Neuronal stem cell (in vitro differentiated cells): ENCODE results near the gene SIK1.
A peak's percentile ranks its signal among the peaks of the same experiment; 100 is the strongest.

ENCODE experiments used
- DNase-seq: peaks from one replicate; pipeline ENCODE4 v3.0.0-alpha.2; 2013; ENCODE audit warnings: low spot score
- H2AFZ ChIP-seq: one replicate; pipeline ENCODE4 v1.6.1; 2013; ENCODE audit warnings: mild to moderate bottlenecking, low read length, inconsistent platforms
- H2AK5ac ChIP-seq: 2 replicates; pipeline ENCODE4 v1.6.1; 2013; ENCODE audit warnings: low read depth, mild to moderate bottlenecking, inconsistent platforms, low read length, moderate library complexity, mixed read lengths
- H2BK120ac ChIP-seq: 2 replicates; pipeline ENCODE4 v1.6.1; 2013; ENCODE audit warnings: low read depth, mild to moderate bottlenecking, inconsistent platforms, low read length, moderate library complexity, mixed read lengths
- H2BK12ac ChIP-seq: one replicate; pipeline ENCODE4 v1.6.1; 2013; ENCODE audit warnings: low read length, inconsistent platforms
- H2BK15ac ChIP-seq: 2 replicates; pipeline ENCODE4 v1.6.1; 2013; ENCODE audit warnings: mild to moderate bottlenecking, low read length, inconsistent platforms, mixed read lengths
- H2BK5ac ChIP-seq: one replicate; pipeline ENCODE4 v1.6.1; 2013; ENCODE audit warnings: inconsistent platforms, mild to moderate bottlenecking, low read length, moderate library complexity
- H3K14ac ChIP-seq: one replicate; pipeline ENCODE4 v1.6.1; 2013; ENCODE audit warnings: low read length, inconsistent platforms
- H3K18ac ChIP-seq: 2 replicates; pipeline ENCODE4 v1.6.1; 2013; ENCODE audit warnings: low read length, inconsistent platforms
- H3K23ac ChIP-seq: 2 replicates; pipeline ENCODE4 v1.6.1; 2013; ENCODE audit warnings: low read depth, mild to moderate bottlenecking, mixed read lengths, low read length, inconsistent platforms; ENCODE audit not compliant: poor library complexity
- H3K27ac ChIP-seq: replicated peaks from 3 replicates; pipeline ENCODE4 v1.5.1; 2013; ENCODE audit warnings: low read length, inconsistent platforms
- H3K27me3 ChIP-seq, 3 experiments: 2 replicates each; pipeline ENCODE4 v1.6.1; 2013; ENCODE audit warnings: low read length in 3 of 3, mild to moderate bottlenecking in 2 of 3, inconsistent platforms in 1 of 3, low read depth in 1 of 3, mixed read lengths in 1 of 3, moderate library complexity in 1 of 3; ENCODE audit not compliant: control insufficient read depth in 3 of 3, insufficient read depth in 3 of 3
- H3K36me3 ChIP-seq, 2 donors: replicated peaks in 1 of 2; 2 replicates each; pipeline ENCODE4 v1.6.1; 2013; ENCODE audit warnings: low read length in 2 of 2; ENCODE audit not compliant: control insufficient read depth in 2 of 2, insufficient read depth in 2 of 2
- H3K4ac ChIP-seq: 2 replicates; pipeline ENCODE4 v1.6.1; 2013; ENCODE audit warnings: inconsistent platforms, mild to moderate bottlenecking, low read length, moderate library complexity
- H3K4me1 ChIP-seq, 2 donors: 1 replicate in 1 of 2; 2 replicates in 1 of 2; pipeline ENCODE4 v1.6.1; 2013; ENCODE audit warnings: low read length in 2 of 2, low read depth in 1 of 2; ENCODE audit not compliant: control insufficient read depth in 2 of 2, insufficient read depth in 1 of 2
- H3K4me2 ChIP-seq: one replicate; pipeline ENCODE4 v1.6.1; 2013; ENCODE audit warnings: mild to moderate bottlenecking, low read length, inconsistent platforms; ENCODE audit not compliant: insufficient read depth, poor library complexity, severe bottlenecking
- H3K4me3 ChIP-seq, 2 donors: 2 replicates each; pipeline ENCODE4 v1.5.1; 2013; ENCODE audit warnings: low read length in 2 of 2, mild to moderate bottlenecking in 2 of 2, inconsistent platforms in 1 of 2, moderate library complexity in 1 of 2
- H3K79me1 ChIP-seq: one replicate; pipeline ENCODE4 v1.6.1; 2013; ENCODE audit warnings: low read depth, mild to moderate bottlenecking, inconsistent platforms, low read length, moderate library complexity
- H3K9ac ChIP-seq: one replicate; pipeline ENCODE4 v1.6.1; 2013; ENCODE audit warnings: mild to moderate bottlenecking, low read depth, low read length, inconsistent platforms; ENCODE audit not compliant: poor library complexity
- H3K9me3 ChIP-seq, 2 donors: replicated peaks in 1 of 2; 2 replicates each; pipeline versions ENCODE3 to v1.6.1; 2013; ENCODE audit warnings: low read length in 2 of 2, mild to moderate bottlenecking in 2 of 2, inconsistent platforms in 1 of 2, low read depth in 1 of 2, mixed read lengths in 1 of 2, moderate library complexity in 1 of 2; ENCODE audit not compliant: control insufficient read depth in 2 of 2, insufficient read depth in 1 of 2
- H4K8ac ChIP-seq: one replicate; pipeline ENCODE4 v1.6.1; 2013; ENCODE audit warnings: low read depth, mild to moderate bottlenecking, inconsistent platforms, low read length, moderate library complexity
- H4K91ac ChIP-seq: one replicate; pipeline ENCODE4 v1.6.1; 2013; ENCODE audit warnings: low read length, low read depth, mild to moderate bottlenecking, inconsistent platforms; ENCODE audit not compliant: poor library complexity
- WGBS, 2 donors: extraction: QIAGEN DNeasy Blood & Tissue Kit; methylation state at CpG; one replicate each; pipeline ENCODE4 v1.1.7; 2013; ENCODE audit warnings: missing lambda C conversion rate in 2 of 2, mixed read lengths in 1 of 2; ENCODE audit not compliant: insufficient read length in 2 of 2, insufficient replicate concordance in 1 of 2; ENCODE audit errors: extremely low coverage in 2 of 2; 5-methylcytosine and 5-hydroxymethylcytosine counted together

SIK1 gene

DNA sequence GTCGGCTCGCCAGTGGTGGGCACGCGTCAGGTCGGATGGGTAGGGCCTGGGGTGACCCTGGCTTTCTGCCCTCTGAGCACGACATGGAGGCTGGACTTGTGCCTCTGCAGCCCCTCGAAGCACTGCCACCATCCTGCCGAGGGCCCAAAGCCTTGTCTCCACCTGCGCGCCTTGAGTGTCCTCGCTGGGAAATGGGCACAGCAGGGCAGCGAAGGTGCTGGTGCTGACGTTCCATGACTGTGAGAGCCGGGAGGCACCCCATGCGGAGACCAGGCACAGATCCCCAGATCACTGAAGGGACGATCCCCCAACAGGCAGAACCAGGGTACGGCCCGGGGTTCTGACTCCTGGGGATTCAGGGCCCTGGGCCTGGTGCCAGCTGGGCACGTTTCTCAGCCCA, 60.3 kb downstream of the SIK1 start:
- H2AK5ac ChIP-seq: no peak overlapping the region
- H2AFZ ChIP-seq: no peak overlapping the region
- peaks cover 0 to 3% of the 10 kb centered on the region in 2 donors for H3K9me3 ChIP-seq
- H2BK5ac ChIP-seq: no peak overlapping the region
- no peak overlapping the region for H4K8ac ChIP-seq
- no peak overlapping the region for H3K4me3 ChIP-seq
- peak overlapping the region; percentile 66 for H3K9ac ChIP-seq
- no peak overlapping the region for H2BK15ac ChIP-seq
- peaks cover 1% of the 10 kb centered on the region for H3K79me1 ChIP-seq
- H2BK12ac ChIP-seq: peak overlapping the region; percentile 63
- no CpG with 5 or more reads among the region's 19 CpGs for WGBS, 2 donors
- no peak overlapping the region for H4K91ac ChIP-seq
- H3K23ac ChIP-seq: peak overlapping the region; percentile 4
- H3K27ac ChIP-seq: no peak overlapping the region
- no peak overlapping the region for H3K4ac ChIP-seq
- peaks cover 14 to 30% of the 10 kb centered on the region in 2 donors for H3K4me1 ChIP-seq
- H3K18ac ChIP-seq: peak overlapping the region; percentile 44
- H3K4me2 ChIP-seq: no peak overlapping the region
- peaks cover 0 to 2% (median 0%) of the 10 kb centered on the region in 3 experiments for H3K27me3 ChIP-seq
- no peak for DNase-seq
- H2BK120ac ChIP-seq: no peak overlapping the region
- no peaks in the 10 kb centered on the region for H3K36me3 ChIP-seq
- H3K14ac ChIP-seq: peak overlapping the region; percentile 97

DNA sequence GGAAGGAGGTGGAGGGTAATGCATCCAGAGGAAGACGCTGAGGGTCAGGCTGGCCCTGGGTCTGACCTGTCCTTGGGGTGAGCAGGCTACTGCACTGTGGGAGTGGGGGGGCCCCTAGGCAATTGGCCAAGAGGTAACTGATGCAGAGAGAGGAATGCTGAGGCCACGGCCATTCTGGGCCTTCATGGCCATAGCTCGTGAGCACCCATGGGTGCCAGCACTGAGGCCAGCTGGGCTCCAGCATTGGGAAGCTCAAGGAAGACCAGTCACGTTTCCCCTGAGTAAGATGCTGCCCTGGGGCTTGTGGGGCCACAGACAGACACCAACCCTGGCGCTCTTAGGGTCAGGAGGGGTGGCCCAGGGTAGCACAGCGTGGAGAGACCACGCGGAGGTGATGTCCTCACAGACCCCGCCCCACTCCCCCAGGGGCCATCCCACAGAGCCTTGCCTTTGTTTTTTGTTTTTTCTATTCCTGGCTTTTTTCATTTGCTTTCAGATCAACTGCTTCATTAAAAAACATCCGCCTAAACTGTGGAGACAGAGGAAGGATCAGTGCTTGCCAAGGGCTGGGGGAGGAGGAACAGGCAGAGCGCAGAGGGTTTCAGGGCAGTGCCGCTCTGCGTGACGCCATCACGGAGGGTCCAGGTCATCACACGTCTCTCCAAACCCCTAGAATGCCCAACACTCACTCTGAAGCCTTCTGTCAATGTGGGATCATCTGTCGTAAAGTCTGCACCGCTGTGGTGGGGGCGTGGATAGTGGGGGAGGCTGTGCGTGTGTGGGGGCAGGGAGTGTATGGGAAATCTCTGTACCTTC, 61.1 kb downstream of the SIK1 start:
- Histone ChIP-seq H3K4ac (peak overlapping the region; percentile 71), H2BK15ac (peak overlapping the region; percentile 74), H3K4me2 (no peak overlapping the region), H3K27me3 (peaks cover 0 to 2% (median 0%) of the 10 kb centered on the region in 3 experiments), H3K9me3 (peaks cover 0 to 3% of the 10 kb centered on the region in 2 donors), H2AK5ac (peak overlapping the region; percentile 66), H2AFZ (no peak overlapping the region), H2BK12ac (no peak overlapping the region), H2BK120ac (no peak overlapping the region), H3K79me1 (peaks cover 1% of the 10 kb centered on the region), H3K36me3 (no peaks in the 10 kb centered on the region), H4K8ac (no peak overlapping the region), H3K18ac (peak overlapping the region; percentile 66), H4K91ac (no peak overlapping the region), H3K27ac (no peak overlapping the region), H3K14ac (no peak overlapping the region), H3K4me3 (no peak overlapping the region), H3K9ac (no peak overlapping the region), H2BK5ac (no peak overlapping the region), H3K23ac (no peak overlapping the region), H3K4me1 (peaks cover 16 to 34% of the 10 kb centered on the region in 2 donors)
- WGBS, 2 donors: no CpG with 5 or more reads among the region's 20 CpGs
- DNase-seq: no peak

DNA sequence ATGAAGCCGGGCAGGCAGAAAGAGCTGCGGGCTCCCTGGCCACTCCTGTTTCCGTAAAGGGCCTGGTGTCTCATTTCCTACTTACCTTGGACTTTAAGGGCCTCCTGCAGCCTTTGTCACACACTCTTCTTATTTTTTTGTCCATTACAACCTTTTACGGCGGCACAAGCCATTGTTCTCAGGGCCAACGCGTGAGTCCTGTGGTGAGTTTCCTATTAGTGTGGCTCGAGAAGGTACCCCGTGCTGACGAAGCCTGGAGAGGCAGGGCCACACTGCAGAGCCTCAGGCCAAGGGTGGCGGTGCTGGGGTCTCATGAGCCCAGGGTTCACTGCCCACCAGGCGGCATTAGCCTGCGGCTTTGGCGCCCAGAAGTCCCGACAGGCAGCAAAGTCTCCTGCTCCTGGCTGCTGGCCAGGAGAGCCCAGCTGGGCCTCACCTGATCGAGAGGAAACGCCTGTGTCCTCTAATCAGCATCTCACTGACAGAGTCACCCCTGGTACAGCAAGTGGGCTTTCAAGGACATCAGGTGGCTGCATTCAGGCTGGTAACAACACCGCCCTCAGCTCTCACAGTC, 62.0 kb downstream of the SIK1 start:
- Histone ChIP-seq H2AFZ (no peak overlapping the region), H3K4ac (no peak overlapping the region), H2BK12ac (no peak overlapping the region), H3K18ac (no peak overlapping the region), H2BK120ac (no peak overlapping the region), H4K8ac (no peak overlapping the region), H3K14ac (no peak overlapping the region), H2AK5ac (peak overlapping the region; percentile 66), H3K4me3 (no peak overlapping the region), H3K36me3 (no peaks in the 10 kb centered on the region), H3K79me1 (peaks cover 1% of the 10 kb centered on the region), H2BK5ac (no peak overlapping the region), H3K4me2 (no peak overlapping the region), H3K27ac (no peak overlapping the region), H3K23ac (no peak overlapping the region), H4K91ac (no peak overlapping the region), H3K9me3 (peaks cover 0 to 3% of the 10 kb centered on the region in 2 donors), H2BK15ac (peak overlapping the region; percentile 73), H3K4me1 (peaks cover 17 to 25% of the 10 kb centered on the region in 2 donors), H3K27me3 (peaks cover 0 to 2% (median 0%) of the 10 kb centered on the region in 3 experiments), H3K9ac (no peak overlapping the region)
- DNase-seq: no peak
- WGBS, 2 donors: no CpG with 5 or more reads among the region's 18 CpGs
